ENCODE measurements around the gene ZNF70. TPM values are rescaled to one million over a fixed set of nuclear protein-coding genes. Genes with fewer than 3 reads are reported as not detected.

The ZNF70 gene
- total and polyA plus RNA-seq, 2 of the 13 experiments (the other 11 are each of a cell fraction or from before 2014, with no cell fraction given) = 0.62 to 3.6 TPM

DNA sequence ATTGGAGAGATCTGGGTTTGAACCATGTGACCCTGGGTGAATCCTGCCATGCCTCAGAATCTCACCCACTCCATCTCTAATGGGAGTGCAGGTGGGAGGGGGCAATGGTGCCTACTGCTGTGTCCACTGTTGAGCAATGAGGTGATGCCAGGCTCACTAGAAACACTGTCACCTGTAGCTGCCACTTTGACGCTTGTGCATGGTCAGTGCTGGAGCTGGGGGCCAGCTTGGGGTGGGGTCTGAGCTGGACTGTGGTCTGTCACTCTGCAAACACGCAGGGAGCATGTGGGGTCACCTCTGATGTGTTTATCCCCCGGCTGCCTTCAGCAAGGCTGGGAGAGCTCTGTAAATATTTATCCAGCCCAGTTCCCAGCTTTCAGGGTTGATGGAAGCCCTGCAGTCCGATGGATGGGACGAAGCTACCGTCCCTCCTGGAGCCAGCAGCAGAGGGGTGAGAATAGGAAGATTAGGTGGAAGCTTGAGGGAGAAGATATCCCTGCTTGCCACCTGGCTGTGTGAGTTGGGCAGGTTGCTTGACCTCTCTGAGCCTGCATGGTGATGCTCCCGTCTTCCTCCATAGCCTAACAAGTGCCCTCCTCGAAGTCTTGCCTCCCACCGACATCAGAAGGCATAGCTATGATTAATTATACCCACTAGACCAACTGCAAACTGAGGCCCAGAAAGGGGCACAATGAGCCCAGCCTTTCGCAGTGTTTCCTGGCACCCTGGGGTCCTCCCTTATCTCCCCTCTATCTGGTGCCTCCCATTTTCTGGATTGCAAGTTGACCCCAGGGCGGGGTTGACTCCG lies 23.4 kb upstream of the ZNF70 start (continued):
- TF ChIP-seq, protein P1, sequence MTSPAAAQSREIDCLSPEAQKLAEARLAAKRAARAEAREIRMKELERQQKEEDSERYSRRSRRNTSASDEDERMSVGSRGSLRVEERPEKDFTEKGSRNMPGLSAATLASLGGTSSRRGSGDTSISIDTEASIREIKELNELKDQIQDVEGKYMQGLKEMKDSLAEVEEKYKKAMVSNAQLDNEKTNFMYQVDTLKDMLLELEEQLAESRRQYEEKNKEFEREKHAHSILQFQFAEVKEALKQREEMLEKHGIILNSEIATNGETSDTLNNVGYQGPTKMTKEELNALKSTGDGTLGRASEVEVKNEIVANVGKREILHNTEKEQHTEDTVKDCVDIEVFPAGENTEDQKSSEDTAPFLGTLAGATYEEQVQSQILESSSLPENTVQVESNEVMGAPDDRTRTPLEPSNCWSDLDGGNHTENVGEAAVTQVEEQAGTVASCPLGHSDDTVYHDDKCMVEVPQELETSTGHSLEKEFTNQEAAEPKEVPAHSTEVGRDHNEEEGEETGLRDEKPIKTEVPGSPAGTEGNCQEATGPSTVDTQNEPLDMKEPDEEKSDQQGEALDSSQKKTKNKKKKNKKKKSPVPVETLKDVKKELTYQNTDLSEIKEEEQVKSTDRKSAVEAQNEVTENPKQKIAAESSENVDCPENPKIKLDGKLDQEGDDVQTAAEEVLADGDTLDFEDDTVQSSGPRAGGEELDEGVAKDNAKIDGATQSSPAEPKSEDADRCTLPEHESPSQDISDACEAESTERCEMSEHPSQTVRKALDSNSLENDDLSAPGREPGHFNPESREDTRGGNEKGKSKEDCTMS (CRISPR knock-in tag; conservative IDR thresholded peaks at IDR 0.05) = no peak
- TF ChIP-seq BHLHE40 (IDR thresholded peaks at IDR 0.05; ENCODE audit: low read length) = peak; percentile 26; the same call in 1 of the 2 replicates
- no peak for TF ChIP-seq PCBP1 (IDR thresholded peaks at IDR 0.05; ENCODE audit: borderline replicate concordance, low read depth, low read length)
- TF ChIP-seq RELA (CRISPR knock-in tag; IDR thresholded peaks at IDR 0.05) = no peak
- TF ChIP-seq EEA1 (CRISPR knock-in tag; IDR thresholded peaks at IDR 0.05; ENCODE audit: borderline replicate concordance) = no peak
- TF ChIP-seq RFXAP (CRISPR knock-in tag; IDR thresholded peaks at IDR 0.05; ENCODE audit: borderline replicate concordance) = no peak
- TF ChIP-seq TP53 (CRISPR knock-in tag; conservative IDR thresholded peaks at IDR 0.05) = no peak
- TF ChIP-seq KDM2A (CRISPR knock-in tag; IDR thresholded peaks at IDR 0.05; ENCODE audit: borderline replicate concordance, low read depth) = 0 out of 2 replicates have a peak, but pooled peaks have one; percentile 15
- TF ChIP-seq PLRG1 (conservative IDR thresholded peaks at IDR 0.05) = no peak
- TF ChIP-seq ZNF335 (CRISPR knock-in tag; IDR thresholded peaks at IDR 0.05) = 0 out of 2 replicates have a peak, but pooled peaks have one; percentile 22
- TF ChIP-seq BRD4 (CRISPR knock-in tag; IDR thresholded peaks at IDR 0.05) = no peak
- TF ChIP-seq CHCHD3 (CRISPR knock-in tag; IDR thresholded peaks at IDR 0.05) = no peak
- TF ChIP-seq, protein P2, sequence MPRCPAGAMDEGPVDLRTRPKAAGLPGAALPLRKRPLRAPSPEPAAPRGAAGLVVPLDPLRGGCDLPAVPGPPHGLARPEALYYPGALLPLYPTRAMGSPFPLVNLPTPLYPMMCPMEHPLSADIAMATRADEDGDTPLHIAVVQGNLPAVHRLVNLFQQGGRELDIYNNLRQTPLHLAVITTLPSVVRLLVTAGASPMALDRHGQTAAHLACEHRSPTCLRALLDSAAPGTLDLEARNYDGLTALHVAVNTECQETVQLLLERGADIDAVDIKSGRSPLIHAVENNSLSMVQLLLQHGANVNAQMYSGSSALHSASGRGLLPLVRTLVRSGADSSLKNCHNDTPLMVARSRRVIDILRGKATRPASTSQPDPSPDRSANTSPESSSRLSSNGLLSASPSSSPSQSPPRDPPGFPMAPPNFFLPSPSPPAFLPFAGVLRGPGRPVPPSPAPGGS (CRISPR knock-in tag; IDR thresholded peaks at IDR 0.05) = no peak
- TF ChIP-seq ZNF83 (CRISPR knock-in tag; IDR thresholded peaks at IDR 0.05; ENCODE audit: borderline replicate concordance) = no peak
- TF ChIP-seq, protein P3, sequence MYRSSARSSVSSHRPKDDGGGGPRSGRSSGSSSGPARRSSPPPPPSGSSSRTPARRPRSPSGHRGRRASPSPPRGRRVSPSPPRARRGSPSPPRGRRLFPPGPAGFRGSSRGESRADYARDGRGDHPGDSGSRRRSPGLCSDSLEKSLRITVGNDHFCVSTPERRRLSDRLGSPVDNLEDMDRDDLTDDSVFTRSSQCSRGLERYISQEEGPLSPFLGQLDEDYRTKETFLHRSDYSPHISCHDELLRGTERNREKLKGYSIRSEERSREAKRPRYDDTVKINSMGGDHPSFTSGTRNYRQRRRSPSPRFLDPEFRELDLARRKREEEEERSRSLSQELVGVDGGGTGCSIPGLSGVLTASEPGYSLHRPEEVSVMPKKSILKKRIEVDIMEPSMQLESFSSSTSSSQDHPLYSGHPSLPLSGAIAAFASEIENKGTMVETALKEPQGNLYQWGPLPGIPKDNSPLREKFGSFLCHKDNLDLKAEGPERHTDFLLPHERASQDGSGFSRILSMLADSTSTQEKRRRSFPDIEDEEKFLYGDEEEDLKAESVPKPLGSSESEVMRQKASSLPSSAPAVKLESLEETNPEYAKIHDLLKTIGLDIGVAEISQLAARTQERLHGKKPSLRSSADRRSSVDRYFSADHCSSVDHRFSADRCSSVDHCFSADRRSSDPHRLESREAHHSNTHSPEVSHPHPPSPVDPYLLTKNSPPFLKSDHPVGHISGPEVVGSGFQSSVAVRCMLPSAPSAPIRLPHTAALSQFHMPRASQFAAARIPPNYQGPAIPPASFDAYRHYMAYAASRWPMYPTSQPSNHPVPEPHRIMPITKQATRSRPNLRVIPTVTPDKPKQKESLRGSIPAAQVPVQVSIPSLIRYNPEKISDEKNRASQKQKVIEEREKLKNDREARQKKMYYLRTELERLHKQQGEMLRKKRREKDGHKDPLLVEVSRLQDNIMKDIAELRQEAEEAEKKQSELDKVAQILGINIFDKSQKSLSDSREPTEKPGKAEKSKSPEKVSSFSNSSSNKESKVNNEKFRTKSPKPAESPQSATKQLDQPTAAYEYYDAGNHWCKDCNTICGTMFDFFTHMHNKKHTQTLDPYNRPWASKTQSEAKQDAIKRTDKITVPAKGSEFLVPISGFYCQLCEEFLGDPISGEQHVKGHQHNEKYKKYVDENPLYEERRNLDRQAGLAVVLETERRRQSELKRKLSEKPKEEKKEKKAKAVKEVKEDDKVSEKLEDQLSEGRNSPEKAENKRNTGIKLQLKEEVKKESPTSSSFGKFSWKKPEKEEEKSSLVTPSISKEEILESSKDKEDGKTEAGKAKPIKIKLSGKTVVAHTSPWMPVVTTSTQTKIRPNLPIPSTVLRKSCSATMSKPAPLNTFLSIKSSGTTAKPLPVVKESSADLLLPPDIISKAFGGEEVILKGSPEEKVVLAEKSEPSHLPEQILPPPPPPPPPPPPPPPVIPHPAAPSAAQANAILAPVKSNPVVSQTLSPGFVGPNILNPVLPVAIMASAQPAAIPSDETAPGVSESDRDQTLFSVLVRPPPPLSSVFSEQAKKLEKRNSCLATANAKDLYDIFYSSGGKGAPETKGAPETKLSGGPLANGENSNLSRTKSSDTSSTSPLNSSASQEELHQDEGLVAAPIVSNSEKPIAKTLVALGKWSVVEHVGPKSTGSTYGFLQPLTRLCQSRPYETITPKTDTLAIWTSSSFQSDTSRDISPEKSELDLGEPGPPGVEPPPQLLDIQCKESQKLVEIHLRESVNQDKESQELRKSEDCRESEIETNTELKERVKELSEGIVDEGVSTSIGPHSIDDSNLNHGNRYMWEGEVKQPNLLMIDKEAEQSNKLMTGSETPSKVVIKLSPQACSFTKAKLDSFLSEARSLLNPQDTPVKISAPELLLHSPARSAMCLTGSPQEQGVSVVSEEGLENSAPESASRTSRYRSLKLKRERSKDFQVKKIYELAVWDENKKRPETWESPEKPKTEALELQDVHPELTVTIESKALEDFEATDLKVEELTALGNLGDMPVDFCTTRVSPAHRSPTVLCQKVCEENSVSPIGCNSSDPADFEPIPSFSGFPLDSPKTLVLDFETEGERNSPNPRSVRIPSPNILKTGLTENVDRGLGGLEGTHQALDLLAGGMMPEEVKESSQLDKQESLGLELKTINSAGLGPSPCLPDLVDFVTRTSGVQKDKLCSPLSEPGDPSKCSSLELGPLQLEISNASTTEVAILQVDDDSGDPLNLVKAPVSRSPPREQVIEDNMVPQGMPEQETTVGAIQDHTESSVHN (CRISPR knock-in tag; IDR thresholded peaks at IDR 0.05) = peak; percentile 64; the same call in 1 of the 2 replicates
- TF ChIP-seq SMC3 (IDR thresholded peaks at IDR 0.05; ENCODE audit: low read length) = no peak
- TF ChIP-seq DR1 (CRISPR knock-in tag; IDR thresholded peaks at IDR 0.05) = no peak
